ENCODE data around the gene KL. TPM values are rescaled to one million over a fixed set of nuclear protein-coding genes. Genes with fewer than 3 reads are reported as not detected.

KL gene
- not detected for polyA plus RNA-seq (2013, experiment 1 of 2; ENCODE audit: insufficient read length)
- 0.12 TPM for polyA plus RNA-seq (2013, experiment 2 of 2; ENCODE audit: insufficient read length)

- DNase-seq, result no peak
Measured at GRCh38 chr13:33016414-33017322, at the start of gene KL. Gene KL, plus strand, starts transcription at chr13:33016423. Its CDS starts 18 bp downstream, at chr13:33016441.

GRCh38 chr13:32967584-32968182 is 48.5 kb upstream of the KL start:
- DNase-seq, result no peak

GRCh38 chr13:32968316-32968715 is 47.9 kb upstream of the KL start:
- no peak for DNase-seq

- no peak for DNase-seq
Measured at GRCh38 chr13:32968793-32969192, 47.4 kb upstream of the KL start.

GRCh38 chr13:32969516-32969941 is 46.7 kb upstream of the KL start:
- peak; percentile 42 for DNase-seq

- DNase-seq, result no peak
Measured at GRCh38 chr13:32976056-32976805, 40.0 kb upstream of the KL start.

GRCh38 chr13:32976912-32977311 is 39.3 kb upstream of the KL start:
- no peak for DNase-seq

GRCh38 chr13:32977321-32977720 is 38.9 kb upstream of the KL start:
- DNase-seq, result no peak

GRCh38 chr13:32978278-32978677 is 37.9 kb upstream of the KL start:
- DNase-seq, result no peak

GRCh38 chr13:32983058-32983457 is 33.2 kb upstream of the KL start:
- no peak for DNase-seq

GRCh38 chr13:32984857-32985626 is 31.2 kb upstream of the KL start:
- DNase-seq, result no peak

- DNase-seq, result no peak
Measured at GRCh38 chr13:32986552-32986951, 29.7 kb upstream of the KL start.

- DNase-seq, result no peak
Measured at GRCh38 chr13:32987462-32987861, 28.8 kb upstream of the KL start.

GRCh38 chr13:32988608-32989289 is 27.5 kb upstream of the KL start:
- peak; percentile 7 for DNase-seq

GRCh38 chr13:32989290-32989667 is 26.9 kb upstream of the KL start:
- peak; percentile 5 for DNase-seq

GRCh38 chr13:32989942-32990341 is 26.3 kb upstream of the KL start:
- no peak for DNase-seq

GRCh38 chr13:32993145-32993544 is 23.1 kb upstream of the KL start:
- no peak for DNase-seq

GRCh38 chr13:32997399-32997798 is 18.8 kb upstream of the KL start:
- DNase-seq, result no peak

GRCh38 chr13:32998966-32999365 is 17.3 kb upstream of the KL start:
- no peak for DNase-seq

- no peak for DNase-seq
Measured at GRCh38 chr13:33000365-33000764, 15.9 kb upstream of the KL start.

- no peak for DNase-seq
Measured at GRCh38 chr13:33003458-33004019, 12.7 kb upstream of the KL start.
